Measurements from ENCODE around the gene MAP6.
A peak's percentile ranks its signal among the peaks of the same experiment; 100 is the strongest.

MAP6 gene

GRCh38 chr11:75570559-75571139 is 98.2 kb downstream of the MAP6 start:
- H3K4me1 ChIP-seq (ENCODE audit: control insufficient read depth, insufficient read depth, low read length): peaks cover 43% of the 10 kb centered on the region
- H3K9me3 ChIP-seq (ENCODE audit: control insufficient read depth in 2 of 2, low read length in 2 of 2): no peaks in the 10 kb centered on the region
- peaks cover 71 to 72% of the 10 kb centered on the region in 2 donors for H3K36me3 ChIP-seq (ENCODE audit: control insufficient read depth in 2 of 2, insufficient read depth in 2 of 2, low read length in 2 of 2)
- no peak overlapping the region for H3K9ac ChIP-seq (ENCODE audit: low read length in 2 of 2)
- peak overlapping the region; percentile 11 for H3K27ac ChIP-seq (ENCODE audit: low read length)
- H3K4me3 ChIP-seq (ENCODE audit: low read length in 2 of 2): no peak overlapping the region
- no peaks in the 10 kb centered on the region for H3K27me3 ChIP-seq (ENCODE audit: control insufficient read depth in 1 of 2, insufficient read depth in 2 of 2, low read length in 2 of 2)

DNA sequence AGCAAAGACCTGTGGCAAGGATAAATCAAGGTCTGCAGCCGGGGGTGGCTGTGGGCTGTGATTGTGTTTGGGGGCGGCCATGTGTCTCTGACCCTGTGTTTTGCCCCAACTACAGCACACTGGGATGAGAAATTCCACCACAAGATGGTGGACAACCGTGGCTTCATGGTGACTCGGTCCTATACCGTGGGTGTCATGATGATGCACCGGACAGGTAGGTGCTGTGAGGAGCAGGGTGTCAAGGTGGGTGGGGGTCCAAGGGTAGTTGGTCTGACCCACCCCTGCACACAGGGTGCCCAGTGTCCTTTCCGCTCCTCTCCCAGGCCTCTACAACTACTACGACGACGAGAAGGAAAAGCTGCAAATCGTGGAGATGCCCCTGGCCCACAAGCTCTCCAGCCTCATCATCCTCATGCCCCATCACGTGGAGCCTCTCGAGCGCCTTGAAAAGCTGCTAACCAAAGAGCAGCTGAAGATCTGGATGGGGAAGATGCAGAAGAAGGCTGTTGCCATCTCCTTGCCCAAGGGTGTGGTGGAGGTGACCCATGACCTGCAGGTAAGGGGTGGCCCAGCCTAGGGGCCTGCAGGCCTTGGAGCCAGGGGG is 100.1 kb downstream of the MAP6 start:
- no peak overlapping the region for H3K27ac ChIP-seq (ENCODE audit: low read length)

DNA sequence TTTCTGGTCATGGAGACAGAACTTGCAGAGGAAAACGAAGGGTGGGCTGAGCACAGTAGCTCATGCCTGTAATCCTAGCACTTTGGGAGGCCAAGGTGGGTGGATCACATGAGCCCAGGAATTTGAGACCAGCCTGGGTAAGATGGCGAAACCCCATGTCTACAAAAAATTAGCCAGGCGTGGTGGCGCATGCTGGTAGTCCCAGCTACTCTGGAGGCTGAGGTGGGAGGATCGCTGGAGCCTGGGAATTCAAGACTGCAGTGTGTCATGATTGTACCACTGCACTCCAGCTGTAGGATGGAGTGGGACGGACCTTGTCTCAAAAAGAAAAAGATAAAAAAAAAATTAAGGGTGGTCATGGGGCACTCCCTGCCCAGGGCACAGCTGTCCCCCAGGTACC is 100.9 kb downstream of the MAP6 start:
- no peaks in the 10 kb centered on the region for H3K27me3 ChIP-seq (ENCODE audit: control insufficient read depth in 1 of 2, insufficient read depth in 2 of 2, low read length in 2 of 2)
- peaks cover 67% of the 10 kb centered on the region for H3K4me1 ChIP-seq (ENCODE audit: control insufficient read depth, insufficient read depth, low read length)
- no peak overlapping the region for H3K4me3 ChIP-seq (ENCODE audit: low read length in 2 of 2)
- peak overlapping the region in 1 of 2 donors; percentile 42 for H3K9ac ChIP-seq (ENCODE audit: low read length in 2 of 2)
- no peak overlapping the region for H3K27ac ChIP-seq (ENCODE audit: low read length)
- no peaks in the 10 kb centered on the region for H3K9me3 ChIP-seq (ENCODE audit: control insufficient read depth in 2 of 2, low read length in 2 of 2)
- H3K36me3 ChIP-seq (ENCODE audit: control insufficient read depth in 2 of 2, insufficient read depth in 2 of 2, low read length in 2 of 2): peaks cover 58 to 59% of the 10 kb centered on the region in 2 donors

More for the DNA sequence above, 100.1 kb downstream of the MAP6 start:
- no peaks in the 10 kb centered on the region for H3K27me3 ChIP-seq (ENCODE audit: control insufficient read depth in 1 of 2, insufficient read depth in 2 of 2, low read length in 2 of 2)
- peaks cover 62% of the 10 kb centered on the region for H3K4me1 ChIP-seq (ENCODE audit: control insufficient read depth, insufficient read depth, low read length)
- no peaks in the 10 kb centered on the region for H3K9me3 ChIP-seq (ENCODE audit: control insufficient read depth in 2 of 2, low read length in 2 of 2)
- H3K4me3 ChIP-seq (ENCODE audit: low read length in 2 of 2): no peak overlapping the region
- H3K36me3 ChIP-seq (ENCODE audit: control insufficient read depth in 2 of 2, insufficient read depth in 2 of 2, low read length in 2 of 2): peaks cover 65 to 66% of the 10 kb centered on the region in 2 donors
- no peak overlapping the region for H3K9ac ChIP-seq (ENCODE audit: low read length in 2 of 2)

DNA sequence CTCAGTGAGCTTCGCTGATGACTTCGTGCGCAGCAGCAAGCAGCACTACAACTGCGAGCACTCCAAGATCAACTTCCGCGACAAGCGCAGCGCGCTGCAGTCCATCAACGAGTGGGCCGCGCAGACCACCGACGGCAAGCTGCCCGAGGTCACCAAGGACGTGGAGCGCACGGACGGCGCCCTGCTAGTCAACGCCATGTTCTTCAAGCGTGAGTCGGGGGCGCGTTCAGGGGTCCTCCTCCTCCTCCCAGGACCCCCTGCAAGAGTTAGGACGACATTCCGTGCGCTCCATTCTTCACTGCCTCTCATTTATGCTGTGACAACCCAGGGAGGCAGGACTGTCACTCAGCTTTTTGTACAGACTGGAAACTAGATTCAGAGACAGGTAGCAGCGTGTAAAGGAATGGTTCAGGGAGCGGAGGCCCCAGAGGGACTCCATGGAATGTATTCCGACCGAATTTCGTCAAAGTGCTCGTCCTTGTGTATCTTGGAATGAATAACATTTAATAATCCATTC is 102.0 kb downstream of the MAP6 start:
- Histone ChIP-seq H3K36me3 (ENCODE audit: control insufficient read depth in 2 of 2, insufficient read depth in 2 of 2, low read length in 2 of 2) (peaks cover 49 to 50% of the 10 kb centered on the region in 2 donors), H3K27ac (ENCODE audit: low read length) (no peak overlapping the region), H3K9me3 (ENCODE audit: control insufficient read depth in 2 of 2, low read length in 2 of 2) (no peaks in the 10 kb centered on the region), H3K27me3 (ENCODE audit: control insufficient read depth in 1 of 2, insufficient read depth in 2 of 2, low read length in 2 of 2) (no peaks in the 10 kb centered on the region), H3K9ac (ENCODE audit: low read length in 2 of 2) (no peak overlapping the region), H3K4me1 (ENCODE audit: control insufficient read depth, insufficient read depth, low read length) (peaks cover 62% of the 10 kb centered on the region), H3K4me3 (ENCODE audit: low read length in 2 of 2) (no peak overlapping the region)

DNA sequence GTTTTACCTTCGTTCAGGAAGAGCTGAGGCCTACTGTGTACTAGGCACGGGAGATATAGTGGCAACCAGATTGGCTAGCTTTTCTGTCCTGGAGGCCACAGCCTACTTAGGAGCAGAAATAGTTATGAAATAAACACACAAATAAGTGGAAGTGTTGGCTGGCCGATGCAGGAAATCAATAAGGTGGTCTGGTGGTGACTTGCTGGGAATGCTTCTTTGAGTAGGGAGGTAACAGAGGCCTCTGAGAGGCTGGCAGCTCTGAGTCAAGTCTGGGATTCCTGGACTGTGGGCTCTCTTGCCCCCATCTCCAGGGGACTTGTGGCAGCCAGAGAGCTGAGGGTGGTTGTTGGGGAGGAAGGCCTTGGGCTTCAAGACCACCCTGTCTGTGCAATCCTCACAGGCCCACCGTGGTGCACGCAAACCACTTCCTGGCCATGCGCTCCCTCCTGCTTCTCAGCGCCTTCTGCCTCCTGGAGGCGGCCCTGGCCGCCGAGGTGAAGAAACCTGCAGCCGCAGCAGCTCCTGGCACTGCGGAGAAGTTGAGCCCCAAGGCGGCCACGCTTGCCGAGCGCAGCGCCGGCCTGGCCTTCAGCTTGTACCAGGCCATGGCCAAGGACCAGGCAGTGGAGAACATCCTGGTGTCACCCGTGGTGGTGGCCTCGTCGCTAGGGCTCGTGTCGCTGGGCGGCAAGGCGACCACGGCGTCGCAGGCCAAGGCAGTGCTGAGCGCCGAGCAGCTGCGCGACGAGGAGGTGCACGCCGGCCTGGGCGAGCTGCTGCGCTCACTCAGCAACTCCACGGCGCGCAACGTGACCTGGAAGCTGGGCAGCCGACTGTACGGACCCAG is 102.7 kb downstream of the MAP6 start:
- Histone ChIP-seq H3K4me1 (ENCODE audit: control insufficient read depth, insufficient read depth, low read length) (peaks cover 69% of the 10 kb centered on the region), H3K4me3 (ENCODE audit: low read length in 2 of 2) (peak overlapping the region in 1 of 2 donors; percentile 96), H3K27me3 (ENCODE audit: control insufficient read depth in 1 of 2, insufficient read depth in 2 of 2, low read length in 2 of 2) (no peaks in the 10 kb centered on the region), H3K9ac (ENCODE audit: low read length in 2 of 2) (peak overlapping the region in 1 of 2 donors; percentile 55), H3K27ac (ENCODE audit: low read length) (peak overlapping the region; percentile 99), H3K9me3 (ENCODE audit: control insufficient read depth in 2 of 2, low read length in 2 of 2) (no peaks in the 10 kb centered on the region), H3K36me3 (ENCODE audit: control insufficient read depth in 2 of 2, insufficient read depth in 2 of 2, low read length in 2 of 2) (peaks cover 42 to 43% of the 10 kb centered on the region in 2 donors)

- Histone ChIP-seq H3K27me3 (ENCODE audit: control insufficient read depth in 1 of 2, insufficient read depth in 2 of 2, low read length in 2 of 2) (no peaks in the 10 kb centered on the region), H3K36me3 (ENCODE audit: control insufficient read depth in 2 of 2, insufficient read depth in 2 of 2, low read length in 2 of 2) (peaks cover 35 to 36% of the 10 kb centered on the region in 2 donors), H3K9ac (ENCODE audit: low read length in 2 of 2) (peak overlapping the region; percentile 98), H3K9me3 (ENCODE audit: control insufficient read depth in 2 of 2, low read length in 2 of 2) (no peaks in the 10 kb centered on the region), H3K27ac (ENCODE audit: low read length) (peak overlapping the region; percentile 99), H3K4me1 (ENCODE audit: control insufficient read depth, insufficient read depth, low read length) (peaks cover 75% of the 10 kb centered on the region), H3K4me3 (ENCODE audit: low read length in 2 of 2) (peak overlapping the region; percentile 75 to 96)
These were observed 103.5 kb downstream of the MAP6 start for GRCh38 chr11:75565221-75565814.

- peaks cover 24 to 25% of the 10 kb centered on the region in 2 donors for H3K36me3 ChIP-seq (ENCODE audit: control insufficient read depth in 2 of 2, insufficient read depth in 2 of 2, low read length in 2 of 2)
- peak overlapping the region; percentile 99 for H3K27ac ChIP-seq (ENCODE audit: low read length)
- no peaks in the 10 kb centered on the region for H3K9me3 ChIP-seq (ENCODE audit: control insufficient read depth in 2 of 2, low read length in 2 of 2)
- peaks cover 87% of the 10 kb centered on the region for H3K4me1 ChIP-seq (ENCODE audit: control insufficient read depth, insufficient read depth, low read length)
- no peaks in the 10 kb centered on the region for H3K27me3 ChIP-seq (ENCODE audit: control insufficient read depth in 1 of 2, insufficient read depth in 2 of 2, low read length in 2 of 2)
- H3K9ac ChIP-seq (ENCODE audit: low read length in 2 of 2): peak overlapping the region; percentile 98
- peak overlapping the region; percentile 75 to 96 for H3K4me3 ChIP-seq (ENCODE audit: low read length in 2 of 2)
These were observed 104.8 kb downstream of the MAP6 start for GRCh38 chr11:75563978-75564552.

DNA sequence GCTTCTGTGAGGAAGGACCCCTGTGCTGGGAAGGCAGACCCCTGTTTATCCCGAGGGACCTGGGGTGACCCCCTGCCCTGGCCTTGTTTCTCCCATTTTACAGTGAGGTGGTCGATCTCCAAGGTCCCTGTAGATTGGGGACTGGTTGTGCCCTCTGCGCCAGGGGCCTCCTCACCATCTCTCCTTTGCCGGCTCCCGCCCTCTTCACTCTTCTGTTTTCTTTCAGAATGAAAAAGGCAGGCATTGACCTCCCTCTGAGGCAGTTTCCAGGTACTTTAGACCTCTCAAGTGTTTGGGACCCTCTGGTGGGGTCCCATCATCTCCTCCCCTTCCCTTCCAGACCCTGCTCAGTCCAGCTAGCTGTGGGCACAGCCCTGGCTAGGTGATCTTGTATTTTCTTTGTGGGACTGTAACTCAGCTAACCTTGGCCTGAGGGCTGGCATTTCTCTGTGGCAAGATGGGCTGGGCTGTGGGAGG is 105.3 kb downstream of the MAP6 start:
- Histone ChIP-seq H3K36me3 (ENCODE audit: control insufficient read depth in 2 of 2, insufficient read depth in 2 of 2, low read length in 2 of 2) (peaks cover 19 to 20% of the 10 kb centered on the region in 2 donors), H3K27ac (ENCODE audit: low read length) (peak overlapping the region; percentile 99), H3K4me1 (ENCODE audit: control insufficient read depth, insufficient read depth, low read length) (peaks cover 91% of the 10 kb centered on the region), H3K27me3 (ENCODE audit: control insufficient read depth in 1 of 2, insufficient read depth in 2 of 2, low read length in 2 of 2) (no peaks in the 10 kb centered on the region), H3K9me3 (ENCODE audit: control insufficient read depth in 2 of 2, low read length in 2 of 2) (no peaks in the 10 kb centered on the region), H3K9ac (ENCODE audit: low read length in 2 of 2) (peak overlapping the region; percentile 98), H3K4me3 (ENCODE audit: low read length in 2 of 2) (peak overlapping the region; percentile 75 to 96)

DNA sequence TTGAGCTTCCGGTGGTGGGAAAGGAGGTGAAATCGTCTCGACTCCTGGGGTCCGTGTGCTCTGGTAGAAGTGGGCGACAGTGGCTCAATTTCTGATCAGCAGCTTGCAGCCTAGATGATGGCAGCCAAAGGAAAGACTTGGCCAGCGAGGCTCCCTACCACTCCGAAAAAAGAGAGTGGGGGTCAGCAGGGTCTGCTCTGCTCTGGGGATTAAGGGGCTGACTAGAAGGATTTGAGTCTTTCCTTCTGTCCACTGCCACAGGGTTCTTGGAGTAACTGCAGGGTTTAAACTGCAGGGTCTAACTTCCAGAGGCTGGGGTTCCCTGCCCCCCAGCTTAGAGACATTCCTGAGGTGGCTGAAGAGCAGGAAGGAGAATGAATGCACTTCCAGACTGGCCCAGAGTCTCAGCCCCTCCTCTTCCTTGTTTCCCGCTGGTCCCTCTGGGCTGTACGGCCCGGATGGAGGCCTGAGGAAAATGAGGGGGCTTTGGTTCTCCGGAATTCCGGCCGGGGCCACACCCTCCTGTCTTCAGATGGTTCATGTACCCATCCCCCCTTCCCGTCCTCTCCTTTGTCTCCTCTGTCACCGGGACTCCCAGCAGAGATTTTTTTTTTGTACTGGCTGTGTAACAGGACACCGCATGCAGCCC is 105.9 kb downstream of the MAP6 start:
- Histone ChIP-seq H3K9me3 (ENCODE audit: control insufficient read depth in 2 of 2, low read length in 2 of 2) (no peaks in the 10 kb centered on the region), H3K27ac (ENCODE audit: low read length) (peak overlapping the region; percentile 99), H3K9ac (ENCODE audit: low read length in 2 of 2) (peak overlapping the region; percentile 98), H3K27me3 (ENCODE audit: control insufficient read depth in 1 of 2, insufficient read depth in 2 of 2, low read length in 2 of 2) (no peaks in the 10 kb centered on the region), H3K36me3 (ENCODE audit: control insufficient read depth in 2 of 2, insufficient read depth in 2 of 2, low read length in 2 of 2) (peaks cover 13 to 14% of the 10 kb centered on the region in 2 donors), H3K4me3 (ENCODE audit: low read length in 2 of 2) (peak overlapping the region; percentile 75 to 96), H3K4me1 (ENCODE audit: control insufficient read depth, insufficient read depth, low read length) (peaks cover 91% of the 10 kb centered on the region)
